Upper lobe of left lung (tissue), 6 donors: ENCODE measurements around the gene LCORL. TPM values are rescaled to one million over a fixed set of nuclear protein-coding genes. Genes with fewer than 3 reads are reported as not detected.

ENCODE experiments used
- ATAC-seq, 2 donors: fragments of 200-7000 bp; cut with Tn5 transposase; one replicate each; pipeline ENCODE4 v1.9.1; 2022; ENCODE audit warnings: mild to moderate bottlenecking in 2 of 2, moderate library complexity in 2 of 2; ENCODE audit not compliant: low FRiP score in 2 of 2
- DNase-seq, 2 donors: peaks; one replicate each; pipeline ENCODE4 v3.0.0-alpha.2; 2019 to 2020
- H3K27ac ChIP-seq, 4 donors: fragments of 200-600 bp; sonication (generic); one replicate each; pipeline ENCODE4 v1.5.1; 2016 to 2019
- H3K27me3 ChIP-seq, 4 donors: fragments of 200-600 bp; sonication (generic); one replicate each; pipeline ENCODE4 v1.5.1; 2017 to 2019
- H3K36me3 ChIP-seq, 4 donors: fragments of 200-600 bp; sonication (generic); one replicate each; pipeline ENCODE4 v1.5.1; 2016 to 2019
- H3K4me1 ChIP-seq, 4 donors: fragments of 200-600 bp; sonication (generic); one replicate each; pipeline ENCODE4 v1.5.1; 2018 to 2019
- H3K4me3 ChIP-seq, 4 donors: fragments of 200-600 bp; sonication (generic); one replicate each; pipeline ENCODE4 v1.5.1; 2017 to 2019; ENCODE audit warnings: mild to moderate bottlenecking in 2 of 4, moderate library complexity in 1 of 4
- H3K9me3 ChIP-seq, 4 donors: fragments of 200-600 bp; sonication (generic); one replicate each; pipeline ENCODE4 v1.5.1; 2018 to 2019
- CTCF ChIP-seq, 6 experiments: fragments of 450-650 bp in 4 of 6; fragments of 200-600 bp in 2 of 6; sonication (generic) in 2 of 6; IDR thresholded peaks; one replicate each; pipeline ENCODE4 v1.5.1; 2016 to 2019; ENCODE audit warnings: antibody characterized with exemption in 6 of 6
- EP300 ChIP-seq, 4 donors: sonication (generic); formaldehyde crosslinking; IDR thresholded peaks; one replicate each; pipeline ENCODE4 v1.5.1; 2017; ENCODE audit warnings: antibody characterized with exemption in 4 of 4, control low read depth in 2 of 4
- POLR2A ChIP-seq, 4 donors: fragments of 450-650 bp; IDR thresholded peaks; one replicate each; pipeline ENCODE4 v1.5.1; 2016 to 2017; ENCODE audit warnings: antibody characterized with exemption in 4 of 4, mild to moderate bottlenecking in 2 of 4
- POLR2AphosphoS5 ChIP-seq, 2 donors: sonication (generic); formaldehyde crosslinking; IDR thresholded peaks; one replicate each; pipeline ENCODE4 v1.5.1; 2017; ENCODE audit warnings: antibody characterized with exemption in 2 of 2
- WGBS, 2 donors: methylation state at CpG; one replicate each; pipeline ENCODE4 v1.1.5; 2017 to 2018; 5-methylcytosine and 5-hydroxymethylcytosine counted together
- total RNA-seq, 6 donors: library from RNA; depleted of rRNA in 4 of 6; stranded (reverse); fragments of >200 nt in 4 of 6; gene quantifications; one replicate each; pipeline versions ENCODE4 v1.1.0 to v1.2.1, GENCODE V29; 2016 to 2021
- donor health status: DM: no; HTN: no; CAD: no; lungs with moderate emphysema.
- donor health status: DM: no; HTN: yes; CAD: no; lungs with severe emphysema.

LCORL gene
- total RNA-seq, 6 donors from 2014 or later = 12.5 to 33.5 (median 19.6) TPM

- no peak for ATAC-seq
- WGBS, 2 donors = 52 to 83% methylated on average over 1 of the region's 1 CpG
- DNase-seq = no peak
- no peak overlapping the region for H3K4me3 ChIP-seq
- TF ChIP-seq EP300 (IDR thresholded peaks at IDR 0.05) = no peak
- H3K36me3 ChIP-seq = no peaks in the 10 kb centered on the region
- no peak overlapping the region for H3K27ac ChIP-seq
- no peaks in the 10 kb centered on the region for H3K27me3 ChIP-seq
- no peaks in the 10 kb centered on the region for H3K4me1 ChIP-seq
- no peaks in the 10 kb centered on the region for H3K9me3 ChIP-seq
Measured at GRCh38 chr4:17981063-17981462, 40.5 kb downstream of the LCORL start.

GRCh38 chr4:17968721-17969120, 52.8 kb downstream of the LCORL start:
- DNase-seq (no peak), ATAC-seq (no peak)
- Histone ChIP-seq H3K27me3 (no peaks in the 10 kb centered on the region), H3K36me3 (no peaks in the 10 kb centered on the region), H3K4me1 (peaks cover 0 to 2% (median 0%) of the 10 kb centered on the region in 4 donors), H3K27ac (no peak overlapping the region), H3K9me3 (no peaks in the 10 kb centered on the region), H3K4me3 (no peak overlapping the region)
- TF ChIP-seq POLR2AphosphoS5 (IDR thresholded peaks at IDR 0.05) (no peak), POLR2A (IDR thresholded peaks at IDR 0.05) (no peak), EP300 (IDR thresholded peaks at IDR 0.05) (no peak), CTCF (IDR thresholded peaks at IDR 0.05) (no peak)

GRCh38 chr4:17967078-17967477, 54.5 kb downstream of the LCORL start:
- TF ChIP-seq EP300 (IDR thresholded peaks at IDR 0.05) (no peak), POLR2AphosphoS5 (IDR thresholded peaks at IDR 0.05) (no peak), CTCF (IDR thresholded peaks at IDR 0.05) (no peak)
- no peaks in the 10 kb centered on the region for H3K27me3 ChIP-seq
- no peaks in the 10 kb centered on the region for H3K9me3 ChIP-seq
- no peak overlapping the region for H3K27ac ChIP-seq
- 89 to 91% methylated on average over 1 of the region's 1 CpG for WGBS, 2 donors
- ATAC-seq (no peak), DNase-seq (no peak)
- no peak overlapping the region for H3K4me3 ChIP-seq
- H3K36me3 ChIP-seq = no peaks in the 10 kb centered on the region
- H3K4me1 ChIP-seq = peaks cover 0 to 2% (median 0%) of the 10 kb centered on the region in 4 donors

GRCh38 chr4:17966312-17966711, 55.2 kb downstream of the LCORL start:
- Histone ChIP-seq H3K4me1 (peaks cover 0 to 2% (median 0%) of the 10 kb centered on the region in 4 donors), H3K27me3 (no peaks in the 10 kb centered on the region), H3K4me3 (no peak overlapping the region), H3K36me3 (peaks cover 0 to 3% (median 0%) of the 10 kb centered on the region in 4 donors), H3K27ac (no peak overlapping the region), H3K9me3 (no peaks in the 10 kb centered on the region)
- no peak for DNase-seq
- WGBS, 2 donors = 86 to 96% methylated on average over 1 of the region's 1 CpG
- ATAC-seq = no peak
- TF ChIP-seq CTCF (IDR thresholded peaks at IDR 0.05) (no peak), EP300 (IDR thresholded peaks at IDR 0.05) (no peak), POLR2A (IDR thresholded peaks at IDR 0.05) (no peak), POLR2AphosphoS5 (IDR thresholded peaks at IDR 0.05) (no peak)

GRCh38 chr4:17964576-17964975, 57.0 kb downstream of the LCORL start:
- H3K4me3 ChIP-seq = no peak overlapping the region
- TF ChIP-seq POLR2AphosphoS5 (IDR thresholded peaks at IDR 0.05) (no peak), POLR2A (IDR thresholded peaks at IDR 0.05) (no peak), EP300 (IDR thresholded peaks at IDR 0.05) (no peak), CTCF (IDR thresholded peaks at IDR 0.05) (no peak)
- peaks cover 0 to 3% (median 0%) of the 10 kb centered on the region in 4 donors for H3K36me3 ChIP-seq
- 82 to 87% methylated on average over 7 of the region's 7 CpGs for WGBS, 2 donors
- no peaks in the 10 kb centered on the region for H3K9me3 ChIP-seq
- H3K27me3 ChIP-seq = no peaks in the 10 kb centered on the region
- DNase-seq (no peak), ATAC-seq (no peak)
- H3K4me1 ChIP-seq = no peaks in the 10 kb centered on the region
- no peak overlapping the region for H3K27ac ChIP-seq
